ENCODE results near the gene PSMC3. TPM values are rescaled to one million over a fixed set of nuclear protein-coding genes. Genes with fewer than 3 reads are reported as not detected.

Gene PSMC3
- total RNA-seq, 6 experiments from 2014 or later, result 52.5 to 98.1 (median 63.3) TPM

DNA sequence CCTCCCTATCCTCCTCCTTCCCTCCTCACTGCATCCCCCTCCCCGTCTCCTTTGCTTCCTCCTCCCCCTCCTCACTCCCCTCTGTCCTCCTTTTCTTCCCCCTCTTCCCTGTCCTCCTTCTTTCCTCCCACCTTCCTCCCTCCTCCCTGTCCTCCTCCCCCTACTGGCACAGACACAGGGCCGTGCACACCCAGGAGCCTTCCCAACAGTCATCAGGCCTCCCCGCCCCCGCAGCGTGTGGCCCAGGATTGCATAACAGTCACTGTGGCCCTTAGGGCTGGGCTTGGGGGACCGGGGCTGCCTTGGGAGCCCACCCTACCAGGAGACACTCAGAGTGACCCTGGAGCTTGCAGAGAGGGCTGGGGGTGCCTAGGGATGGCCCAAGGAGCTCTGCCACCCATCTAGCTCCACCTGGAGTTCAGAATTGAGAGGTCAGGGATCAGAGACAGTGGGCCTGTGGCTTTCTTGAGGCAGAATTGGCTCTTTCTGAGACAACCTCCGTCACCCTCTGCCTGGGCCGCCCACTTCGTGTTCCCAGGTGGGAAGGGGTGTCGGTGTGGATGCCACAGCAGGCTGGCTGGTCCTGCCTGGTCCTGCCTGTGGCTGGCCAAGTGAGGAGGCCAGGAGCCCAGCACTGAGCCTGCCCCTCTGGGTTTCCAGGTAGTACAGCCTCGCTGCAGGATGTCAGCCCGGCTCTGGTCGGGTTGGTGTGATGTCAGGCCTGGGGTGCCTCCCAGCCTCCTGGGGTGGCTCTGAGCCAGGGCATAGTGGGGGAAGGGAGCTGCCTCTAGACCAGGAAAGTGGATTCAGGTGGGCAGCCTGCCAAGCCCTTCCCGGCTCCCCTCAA lies 49.5 kb downstream of the PSMC3 start:
- Histone ChIP-seq H3K27ac (peak overlapping the region; percentile 21 to 80 (median 69)), H3K4me1 (peaks cover 0 to 2% (median 0%) of the 10 kb centered on the region in 4 donors), H3K27me3 (no peaks in the 10 kb centered on the region), H3K36me3 (no peaks in the 10 kb centered on the region), H3K9me3 (no peaks in the 10 kb centered on the region), H3K4me3 (peak overlapping the region; percentile 21 to 44 (median 22))
- 35% methylated on average over 5 of the region's 14 CpGs for WGBS (ENCODE audit: insufficient coverage, low coverage, low lambda C conversion rate, missing lambda C conversion rate)
- TF ChIP-seq, protein P1, sequence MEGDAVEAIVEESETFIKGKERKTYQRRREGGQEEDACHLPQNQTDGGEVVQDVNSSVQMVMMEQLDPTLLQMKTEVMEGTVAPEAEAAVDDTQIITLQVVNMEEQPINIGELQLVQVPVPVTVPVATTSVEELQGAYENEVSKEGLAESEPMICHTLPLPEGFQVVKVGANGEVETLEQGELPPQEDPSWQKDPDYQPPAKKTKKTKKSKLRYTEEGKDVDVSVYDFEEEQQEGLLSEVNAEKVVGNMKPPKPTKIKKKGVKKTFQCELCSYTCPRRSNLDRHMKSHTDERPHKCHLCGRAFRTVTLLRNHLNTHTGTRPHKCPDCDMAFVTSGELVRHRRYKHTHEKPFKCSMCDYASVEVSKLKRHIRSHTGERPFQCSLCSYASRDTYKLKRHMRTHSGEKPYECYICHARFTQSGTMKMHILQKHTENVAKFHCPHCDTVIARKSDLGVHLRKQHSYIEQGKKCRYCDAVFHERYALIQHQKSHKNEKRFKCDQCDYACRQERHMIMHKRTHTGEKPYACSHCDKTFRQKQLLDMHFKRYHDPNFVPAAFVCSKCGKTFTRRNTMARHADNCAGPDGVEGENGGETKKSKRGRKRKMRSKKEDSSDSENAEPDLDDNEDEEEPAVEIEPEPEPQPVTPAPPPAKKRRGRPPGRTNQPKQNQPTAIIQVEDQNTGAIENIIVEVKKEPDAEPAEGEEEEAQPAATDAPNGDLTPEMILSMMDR (IDR thresholded peaks at IDR 0.05), result no peak
- no peak for TF ChIP-seq POLR2A (IDR thresholded peaks at IDR 0.05)
- ATAC-seq, result peak; percentile 33 to 66 (median 50)
- intact Hi-C loops (cut with DNase I), result loop anchor here (5.0 to 10.0 kb wide), 2 partner anchors 48 to 76 kb away; partner anchors contain the start of gene PSMC3 (in 1 of the 2)
- peak in 2 of 3 donors; percentile 73 to 80 for DNase-seq

DNA sequence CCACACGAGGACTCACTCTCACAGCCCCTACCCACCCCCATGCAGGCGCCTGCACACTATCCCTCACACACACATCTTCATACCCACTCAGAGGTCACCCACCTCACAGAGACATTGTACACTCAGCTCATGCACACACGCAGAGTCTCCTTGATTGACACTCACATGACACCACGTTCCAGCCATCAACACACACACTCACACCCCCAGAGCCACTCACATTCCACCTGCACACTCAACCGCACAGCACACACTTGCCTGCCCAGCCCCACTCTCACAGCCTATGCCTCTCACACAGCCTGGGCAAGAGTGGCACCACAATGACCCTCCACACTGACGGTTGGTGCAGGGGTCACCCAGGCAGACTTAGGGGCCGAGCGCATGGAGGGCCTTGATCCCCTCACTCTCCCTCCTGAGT lies 50.1 kb downstream of the PSMC3 start:
- H3K27me3 ChIP-seq, result no peaks in the 10 kb centered on the region
- no peaks in the 10 kb centered on the region for H3K9me3 ChIP-seq
- TF ChIP-seq POLR2A (IDR thresholded peaks at IDR 0.05), result no peak
- TF ChIP-seq, protein P1 (IDR thresholded peaks at IDR 0.05), result no peak
- ATAC-seq (no peak), DNase-seq (no peak)
- H3K36me3 ChIP-seq, result no peaks in the 10 kb centered on the region
- H3K4me3 ChIP-seq, result peak overlapping the region in 2 of 3 donors; percentile 6 to 44
- intact Hi-C loops (cut with DNase I), result loop anchor here (5.0 to 10.0 kb wide), 2 partner anchors 49 to 76 kb away; partner anchors contain the start of gene PSMC3 (in 1 of the 2)
- peaks cover 0 to 2% (median 0%) of the 10 kb centered on the region in 4 donors for H3K4me1 ChIP-seq
- H3K27ac ChIP-seq, result peak overlapping the region in 1 of 3 donors; percentile 26
- 71% methylated on average over 4 of the region's 8 CpGs for WGBS (ENCODE audit: insufficient coverage, low coverage, low lambda C conversion rate, missing lambda C conversion rate)

- intact Hi-C loops (cut with DNase I), result loop anchor here (5.0 to 10.0 kb wide), 2 partner anchors 49 to 77 kb away; partner anchors contain the start of gene PSMC3 (in 1 of the 2)
- no peak for ATAC-seq
Measured at GRCh38 chr11:47375546-47376085, 50.6 kb downstream of the PSMC3 start.

GRCh38 chr11:47375020-47375419 lies 51.2 kb downstream of the PSMC3 start:
- intact Hi-C loops (cut with DNase I), result loop anchor here (5.0 to 10.0 kb wide), 2 partner anchors 50 to 77 kb away; partner anchors contain the start of gene PSMC3 (in 1 of the 2)
- no peaks in the 10 kb centered on the region for H3K9me3 ChIP-seq
- no peaks in the 10 kb centered on the region for H3K36me3 ChIP-seq
- ATAC-seq, result no peak
- TF ChIP-seq POLR2A (IDR thresholded peaks at IDR 0.05), result no peak
- TF ChIP-seq, protein P1 (IDR thresholded peaks at IDR 0.05), result no peak
- H3K27ac ChIP-seq, result no peak overlapping the region
- peak in 1 of 3 donors; percentile 44 for DNase-seq
- peak overlapping the region in 2 of 3 donors; percentile 6 to 44 for H3K4me3 ChIP-seq
- 71% methylated on average over 5 of the region's 8 CpGs for WGBS (ENCODE audit: insufficient coverage, low coverage, low lambda C conversion rate, missing lambda C conversion rate)
- peaks cover 0 to 2% (median 0%) of the 10 kb centered on the region in 4 donors for H3K4me1 ChIP-seq
- no peaks in the 10 kb centered on the region for H3K27me3 ChIP-seq

More at GRCh38 chr11:47375546-47376085, 50.6 kb downstream of the PSMC3 start:
- peak overlapping the region in 2 of 3 donors; percentile 6 to 44 for H3K4me3 ChIP-seq
- peak in 1 of 3 donors; percentile 43 for DNase-seq
- no peaks in the 10 kb centered on the region for H3K9me3 ChIP-seq
- peaks cover 0 to 2% (median 0%) of the 10 kb centered on the region in 4 donors for H3K4me1 ChIP-seq
- H3K27me3 ChIP-seq, result no peaks in the 10 kb centered on the region
- no CpG with 5 or more reads among the region's 13 CpGs for WGBS (ENCODE audit: insufficient coverage, low coverage, low lambda C conversion rate, missing lambda C conversion rate)
- peak overlapping the region in 1 of 3 donors; percentile 26 for H3K27ac ChIP-seq
- H3K36me3 ChIP-seq, result no peaks in the 10 kb centered on the region
- TF ChIP-seq, protein P1 (IDR thresholded peaks at IDR 0.05), result no peak
- TF ChIP-seq POLR2A (IDR thresholded peaks at IDR 0.05), result no peak

Data from right lobe of liver (tissue), 6 donors.